Measurements from ENCODE around the gene KIRREL1.

- TF ChIP-seq CTCF (IDR thresholded peaks at IDR 0.05) (no peak), POLR2A (IDR thresholded peaks at IDR 0.05) (no peak), EP300 (IDR thresholded peaks at IDR 0.05; ENCODE audit: low read depth) (no peak)
These were observed 24.6 kb downstream of the KIRREL1 start for GRCh38 chr1:158017800-158018595.

Data from transverse colon (tissue), 3 donors.